GM04503 (cell line): ENCODE measurements around the gene FGD2.

Experiments used
- DNase-seq: peaks from one replicate; pipeline ENCODE4 v3.0.0-alpha.2; 2012; ENCODE audit warnings: low read depth

Gene FGD2

GRCh38 chr6:37018198-37019064, 13.0 kb downstream of the FGD2 start:
- DNase-seq: peak; percentile 39

GRCh38 chr6:37019065-37019450, 13.6 kb downstream of the FGD2 start:
- no peak for DNase-seq

GRCh38 chr6:37020381-37020780, 14.9 kb downstream of the FGD2 start:
- DNase-seq: no peak

- DNase-seq: no peak
Observed at GRCh38 chr6:37020812-37021211, 15.4 kb downstream of the FGD2 start.

- no peak for DNase-seq
Observed at GRCh38 chr6:37021356-37022129, 16.1 kb downstream of the FGD2 start.

GRCh38 chr6:37022135-37022863, 16.8 kb downstream of the FGD2 start:
- DNase-seq: no peak

- no peak for DNase-seq
Observed at GRCh38 chr6:37024656-37025337, 19.3 kb downstream of the FGD2 start.

- DNase-seq: no peak
Observed at GRCh38 chr6:37025621-37026466, 20.4 kb downstream of the FGD2 start.

GRCh38 chr6:37027036-37027720, 21.7 kb downstream of the FGD2 start:
- DNase-seq: no peak

- no peak for DNase-seq
Observed at GRCh38 chr6:37027811-37028469, 22.5 kb downstream of the FGD2 start.

- DNase-seq: peak; percentile 34
Observed at GRCh38 chr6:37029249-37029971, 24.0 kb downstream of the FGD2 start.

- DNase-seq: no peak
Observed at GRCh38 chr6:37030599-37030998, 25.1 kb downstream of the FGD2 start.

- no peak for DNase-seq
Observed at GRCh38 chr6:37032239-37032638, 26.8 kb downstream of the FGD2 start.

GRCh38 chr6:37033255-37033654, 27.8 kb downstream of the FGD2 start:
- no peak for DNase-seq

- no peak for DNase-seq
Observed at GRCh38 chr6:37033819-37034795, 28.7 kb downstream of the FGD2 start.

GRCh38 chr6:37036146-37036545, 30.7 kb downstream of the FGD2 start:
- no peak for DNase-seq

GRCh38 chr6:37038292-37039198, 33.1 kb downstream of the FGD2 start:
- no peak for DNase-seq
